GM19452 (cell line): ENCODE results near the gene SEMA3B.
"Not testable (repeated sequence)": the region's sequence is repeated elsewhere in the genome, so short reads cannot be mapped to it uniquely, and the experiment has no call there.

Experiments
- ATAC-seq: cut with Tn5 transposase; IDR thresholded peaks from one replicate; pipeline ENCODE4 v1.9.1; 2021; ENCODE audit not compliant: unreplicated experiment

SEMA3B gene

GRCh38 chr3:50237754-50238548 is 31.0 kb upstream of the SEMA3B start:
- ATAC-seq: peak; percentile 37

- no peak for ATAC-seq
Observed at GRCh38 chr3:50238549-50239026, 30.4 kb upstream of the SEMA3B start.

GRCh38 chr3:50239649-50240048 is 29.3 kb upstream of the SEMA3B start:
- ATAC-seq: no peak

GRCh38 chr3:50241163-50241562 is 27.8 kb upstream of the SEMA3B start:
- no peak for ATAC-seq

- no peak for ATAC-seq
Observed at GRCh38 chr3:50241713-50242380, 27.1 kb upstream of the SEMA3B start.

- ATAC-seq: no peak
Observed at GRCh38 chr3:50242381-50242770, 26.6 kb upstream of the SEMA3B start.

- ATAC-seq: no peak
Observed at GRCh38 chr3:50242851-50243542, 25.9 kb upstream of the SEMA3B start.

GRCh38 chr3:50243543-50243895 is 25.4 kb upstream of the SEMA3B start:
- no peak for ATAC-seq

GRCh38 chr3:50244813-50245212 is 24.1 kb upstream of the SEMA3B start:
- not testable (repeated sequence) for ATAC-seq

- no peak for ATAC-seq
Observed at GRCh38 chr3:50245251-50245745, 23.6 kb upstream of the SEMA3B start.

GRCh38 chr3:50245831-50246516 is 23.0 kb upstream of the SEMA3B start:
- peak; percentile 59 for ATAC-seq

- ATAC-seq: peak; percentile 50
Observed at GRCh38 chr3:50246517-50246954, 22.4 kb upstream of the SEMA3B start.

- ATAC-seq: no peak
Observed at GRCh38 chr3:50248387-50248786, 20.6 kb upstream of the SEMA3B start.

GRCh38 chr3:50249457-50249856 is 19.5 kb upstream of the SEMA3B start:
- ATAC-seq: no peak

GRCh38 chr3:50250514-50250913 is 18.4 kb upstream of the SEMA3B start:
- no peak for ATAC-seq

GRCh38 chr3:50251220-50251619 is 17.7 kb upstream of the SEMA3B start:
- ATAC-seq: no peak

- ATAC-seq: no peak
Observed at GRCh38 chr3:50254577-50255250, 14.2 kb upstream of the SEMA3B start.

GRCh38 chr3:50255251-50255615 is 13.7 kb upstream of the SEMA3B start:
- ATAC-seq: no peak

GRCh38 chr3:50256978-50257890 is 11.7 kb upstream of the SEMA3B start:
- no peak for ATAC-seq
